Liver (tissue), 9 donors: Measurements from ENCODE around the gene KIF21B. TPM values are rescaled to one million over a fixed set of nuclear protein-coding genes. Genes with fewer than 3 reads are reported as not detected.

Experiments used
- DNase-seq: peaks from one replicate; pipeline ENCODE4 v3.0.0-alpha.2; 2017; ENCODE audit warnings: low spot score
- H3K27ac ChIP-seq, 2 donors: one replicate each; pipeline ENCODE4 v1.7.0; 2013; ENCODE audit warnings: inconsistent platforms in 2 of 2, low read length in 2 of 2, control low read depth in 1 of 2, low read depth in 1 of 2, mild to moderate bottlenecking in 1 of 2
- H3K27me3 ChIP-seq, 4 donors: one replicate each; pipeline versions ENCODE4 v1.6.1 to v1.7.0; 2013; ENCODE audit warnings: low read length in 3 of 4, inconsistent platforms in 1 of 4, mild to moderate bottlenecking in 1 of 4, moderate library complexity in 1 of 4; ENCODE audit not compliant: control insufficient read depth in 4 of 4, insufficient read depth in 4 of 4
- H3K36me3 ChIP-seq, 4 donors: one replicate each; pipeline versions ENCODE4 v1.6.1 to v1.7.0; 2013; ENCODE audit warnings: low read length in 3 of 4, mild to moderate bottlenecking in 3 of 4, low read depth in 1 of 4, moderate library complexity in 1 of 4; ENCODE audit not compliant: control insufficient read depth in 4 of 4, insufficient read depth in 3 of 4
- H3K4me1 ChIP-seq, 4 donors: one replicate each; pipeline versions ENCODE4 v1.6.1 to v1.7.0; 2013; ENCODE audit warnings: low read length in 3 of 4, mild to moderate bottlenecking in 3 of 4, moderate library complexity in 1 of 4; ENCODE audit not compliant: control insufficient read depth in 4 of 4, insufficient read depth in 4 of 4
- H3K4me3 ChIP-seq, 3 donors: one replicate each; pipeline versions ENCODE4 v1.6.1 to v1.7.0; 2013; ENCODE audit warnings: low read length in 3 of 3, control low read depth in 1 of 3, low read depth in 1 of 3, mild to moderate bottlenecking in 1 of 3
- H3K9ac ChIP-seq, 2 donors: one replicate each; pipeline ENCODE4 v1.7.0; 2013; ENCODE audit warnings: low read length in 2 of 2, mild to moderate bottlenecking in 2 of 2, moderate library complexity in 2 of 2, control low read depth in 1 of 2, low read depth in 1 of 2
- H3K9me3 ChIP-seq, 4 donors: one replicate each; pipeline versions ENCODE4 v1.6.1 to v1.7.0; 2013; ENCODE audit warnings: low read length in 3 of 4; ENCODE audit not compliant: control insufficient read depth in 4 of 4
- EGR1 ChIP-seq, 2 donors: IDR thresholded peaks; 2 replicates each; pipeline ENCODE4 v1.6.1; 2016 to 2018; ENCODE audit warnings: antibody characterized with exemption in 2 of 2, low read depth in 2 of 2
- FOXA1 ChIP-seq: IDR thresholded peaks from 2 replicates; pipeline ENCODE4 v1.6.1; 2016; ENCODE audit warnings: antibody characterized with exemption
- FOXA2 ChIP-seq: IDR thresholded peaks from 2 replicates; pipeline ENCODE4 v1.6.1; 2016; ENCODE audit warnings: antibody characterized with exemption
- GABPA ChIP-seq, 2 donors: IDR thresholded peaks in 1 of 2; conservative IDR thresholded peaks in 1 of 2; 2 replicates each; pipeline ENCODE4 v1.6.1; 2016; ENCODE audit warnings: antibody characterized with exemption in 2 of 2, mild to moderate bottlenecking in 1 of 2, moderate library complexity in 1 of 2
- HNF4A ChIP-seq, 2 donors: conservative IDR thresholded peaks; 2 replicates each; pipeline ENCODE4 v1.6.1; 2016; ENCODE audit warnings: antibody characterized with exemption in 2 of 2, mild to moderate bottlenecking in 2 of 2
- HNF4G ChIP-seq: IDR thresholded peaks from 2 replicates; pipeline ENCODE4 v1.6.1; 2016; ENCODE audit warnings: antibody characterized with exemption
- JUND ChIP-seq, 2 donors: IDR thresholded peaks; 2 replicates each; pipeline ENCODE4 v1.6.1; 2016; ENCODE audit warnings: antibody characterized with exemption in 2 of 2
- NR2F2 ChIP-seq: IDR thresholded peaks from 2 replicates; pipeline ENCODE4 v1.6.1; 2016; ENCODE audit warnings: antibody characterized with exemption
- RAD21 ChIP-seq, 2 donors: IDR thresholded peaks; 2 replicates each; pipeline ENCODE4 v1.6.1; 2016; ENCODE audit warnings: antibody characterized with exemption in 2 of 2, mild to moderate bottlenecking in 2 of 2
- RXRA ChIP-seq, 2 donors: IDR thresholded peaks; 2 replicates each; pipeline ENCODE4 v1.6.1; 2017 to 2018; ENCODE audit warnings: antibody characterized with exemption in 2 of 2, mild to moderate bottlenecking in 1 of 2
- SP1 ChIP-seq: IDR thresholded peaks from 2 replicates; pipeline ENCODE4 v1.6.1; 2018; ENCODE audit warnings: antibody characterized with exemption, mild to moderate bottlenecking
- TAF1 ChIP-seq: conservative IDR thresholded peaks from 2 replicates; pipeline ENCODE4 v1.6.1; 2016; ENCODE audit warnings: antibody characterized with exemption, mild to moderate bottlenecking
- YY1 ChIP-seq: IDR thresholded peaks from 2 replicates; pipeline ENCODE4 v1.6.1; 2016; ENCODE audit warnings: antibody characterized with exemption, mild to moderate bottlenecking
- WGBS: extraction: QIAGEN DNeasy Blood & Tissue Kit; methylation state at CpG from one replicate; pipeline ENCODE4 v1.1.7; 2013; 5-methylcytosine and 5-hydroxymethylcytosine counted together
- polyA plus RNA-seq, 2 donors: library from polyadenylated mRNA; stranded (reverse) in 1 of 2; unstranded in 1 of 2; fragments of 200-250 nt in 1 of 2; fragments of >200 nt in 1 of 2; fragmentation: Nextera tagmentation in 1 of 2; extraction: Ambion mirVana in 1 of 2; gene quantifications; one replicate each; pipeline versions ENCODE4 v1.2.1 to v1.2.3, GENCODE V29; 2013 to 2015
- total RNA-seq, 2 donors: library from RNA; depleted of rRNA; stranded (reverse); fragments of >200 nt; gene quantifications; one replicate each; pipeline ENCODE4 v1.2.3, GENCODE V29; 2014
- TF ChIP-seq, protein P1 (sequence below): IDR thresholded peaks from 2 replicates; pipeline ENCODE4 v1.6.1; 2016; ENCODE audit warnings: antibody characterized with exemption
- TF ChIP-seq, protein P2 (sequence below): IDR thresholded peaks from 2 replicates; pipeline ENCODE4 v1.6.1; 2016; ENCODE audit warnings: antibody characterized with exemption
- TF ChIP-seq, protein P3 (sequence below): IDR thresholded peaks from 2 replicates; pipeline ENCODE4 v1.6.1; 2016; ENCODE audit warnings: antibody characterized with exemption, mild to moderate bottlenecking
- TF ChIP-seq, protein P4 (sequence below): fragments of 150-350 bp; IDR thresholded peaks from 2 replicates; pipeline ENCODE4 v1.5.1; 2017; ENCODE audit warnings: improper control_type of control experiment, low read depth, low read length; ENCODE audit not compliant: missing input control
- TF ChIP-seq, protein P5 (sequence below): IDR thresholded peaks from 2 replicates; pipeline ENCODE4 v1.6.1; 2016; ENCODE audit warnings: antibody characterized with exemption
- donor health status: healthy.
- donor health status: healthy.
- donor health status: healthy.
- donor health status: healthy.
- donor health status: healthy.

The KIF21B gene
- total and polyA plus RNA-seq, 4 donors, result 0.42 to 1.9 (median 1.0) TPM

DNA sequence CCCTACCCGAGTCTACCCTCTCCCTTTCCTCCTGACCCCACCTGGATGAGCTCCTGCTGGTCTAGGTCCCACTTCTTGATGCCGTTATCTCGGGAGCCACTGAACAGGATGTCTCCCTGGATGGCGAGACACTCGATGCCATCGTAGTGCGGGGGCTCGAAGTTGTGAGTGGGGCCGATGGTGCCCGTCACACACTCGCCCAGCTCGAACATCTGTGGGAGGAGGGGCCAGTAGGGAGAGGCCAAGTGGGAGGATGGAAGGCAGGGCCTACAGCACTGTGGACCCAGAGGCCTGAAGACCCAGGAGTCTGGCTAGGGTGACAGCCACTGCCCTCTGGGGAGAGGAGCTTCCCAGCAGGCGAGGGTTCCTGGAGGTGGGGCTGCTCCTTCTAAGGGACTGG is 48.1 kb downstream of the KIF21B start:
- Histone ChIP-seq H3K9ac (no peak overlapping the region), H3K4me3 (no peak overlapping the region), H3K27ac (no peak overlapping the region), H3K27me3 (no peaks in the 10 kb centered on the region), H3K4me1 (no peaks in the 10 kb centered on the region), H3K9me3 (peaks cover 0 to 2% (median 0%) of the 10 kb centered on the region in 4 donors), H3K36me3 (no peaks in the 10 kb centered on the region)
- TF ChIP-seq JUND (IDR thresholded peaks at IDR 0.05) (no peak), YY1 (no peak), FOXA1 (no peak), RXRA (IDR thresholded peaks at IDR 0.05) (no peak), TAF1 (no peak), EGR1 (IDR thresholded peaks at IDR 0.05; ENCODE audit: low read depth in 2 of 2) (no peak), RAD21 (IDR thresholded peaks at IDR 0.05) (no peak), SP1 (no peak), NR2F2 (no peak), FOXA2 (no peak), HNF4A (conservative IDR thresholded peaks at IDR 0.05) (no peak), GABPA (IDR thresholded peaks at IDR 0.05 in 1 of 2, conservative IDR thresholded peaks at IDR 0.05 in 1 of 2) (no peak), HNF4G (no peak)
- TF ChIP-seq, protein P1, sequence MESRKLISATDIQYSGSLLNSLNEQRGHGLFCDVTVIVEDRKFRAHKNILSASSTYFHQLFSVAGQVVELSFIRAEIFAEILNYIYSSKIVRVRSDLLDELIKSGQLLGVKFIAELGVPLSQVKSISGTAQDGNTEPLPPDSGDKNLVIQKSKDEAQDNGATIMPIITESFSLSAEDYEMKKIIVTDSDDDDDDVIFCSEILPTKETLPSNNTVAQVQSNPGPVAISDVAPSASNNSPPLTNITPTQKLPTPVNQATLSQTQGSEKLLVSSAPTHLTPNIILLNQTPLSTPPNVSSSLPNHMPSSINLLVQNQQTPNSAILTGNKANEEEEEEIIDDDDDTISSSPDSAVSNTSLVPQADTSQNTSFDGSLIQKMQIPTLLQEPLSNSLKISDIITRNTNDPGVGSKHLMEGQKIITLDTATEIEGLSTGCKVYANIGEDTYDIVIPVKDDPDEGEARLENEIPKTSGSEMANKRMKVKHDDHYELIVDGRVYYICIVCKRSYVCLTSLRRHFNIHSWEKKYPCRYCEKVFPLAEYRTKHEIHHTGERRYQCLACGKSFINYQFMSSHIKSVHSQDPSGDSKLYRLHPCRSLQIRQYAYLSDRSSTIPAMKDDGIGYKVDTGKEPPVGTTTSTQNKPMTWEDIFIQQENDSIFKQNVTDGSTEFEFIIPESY, result no peak
- TF ChIP-seq, protein P2, sequence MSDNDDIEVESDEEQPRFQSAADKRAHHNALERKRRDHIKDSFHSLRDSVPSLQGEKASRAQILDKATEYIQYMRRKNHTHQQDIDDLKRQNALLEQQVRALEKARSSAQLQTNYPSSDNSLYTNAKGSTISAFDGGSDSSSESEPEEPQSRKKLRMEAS, result no peak
- TF ChIP-seq, protein P3, sequence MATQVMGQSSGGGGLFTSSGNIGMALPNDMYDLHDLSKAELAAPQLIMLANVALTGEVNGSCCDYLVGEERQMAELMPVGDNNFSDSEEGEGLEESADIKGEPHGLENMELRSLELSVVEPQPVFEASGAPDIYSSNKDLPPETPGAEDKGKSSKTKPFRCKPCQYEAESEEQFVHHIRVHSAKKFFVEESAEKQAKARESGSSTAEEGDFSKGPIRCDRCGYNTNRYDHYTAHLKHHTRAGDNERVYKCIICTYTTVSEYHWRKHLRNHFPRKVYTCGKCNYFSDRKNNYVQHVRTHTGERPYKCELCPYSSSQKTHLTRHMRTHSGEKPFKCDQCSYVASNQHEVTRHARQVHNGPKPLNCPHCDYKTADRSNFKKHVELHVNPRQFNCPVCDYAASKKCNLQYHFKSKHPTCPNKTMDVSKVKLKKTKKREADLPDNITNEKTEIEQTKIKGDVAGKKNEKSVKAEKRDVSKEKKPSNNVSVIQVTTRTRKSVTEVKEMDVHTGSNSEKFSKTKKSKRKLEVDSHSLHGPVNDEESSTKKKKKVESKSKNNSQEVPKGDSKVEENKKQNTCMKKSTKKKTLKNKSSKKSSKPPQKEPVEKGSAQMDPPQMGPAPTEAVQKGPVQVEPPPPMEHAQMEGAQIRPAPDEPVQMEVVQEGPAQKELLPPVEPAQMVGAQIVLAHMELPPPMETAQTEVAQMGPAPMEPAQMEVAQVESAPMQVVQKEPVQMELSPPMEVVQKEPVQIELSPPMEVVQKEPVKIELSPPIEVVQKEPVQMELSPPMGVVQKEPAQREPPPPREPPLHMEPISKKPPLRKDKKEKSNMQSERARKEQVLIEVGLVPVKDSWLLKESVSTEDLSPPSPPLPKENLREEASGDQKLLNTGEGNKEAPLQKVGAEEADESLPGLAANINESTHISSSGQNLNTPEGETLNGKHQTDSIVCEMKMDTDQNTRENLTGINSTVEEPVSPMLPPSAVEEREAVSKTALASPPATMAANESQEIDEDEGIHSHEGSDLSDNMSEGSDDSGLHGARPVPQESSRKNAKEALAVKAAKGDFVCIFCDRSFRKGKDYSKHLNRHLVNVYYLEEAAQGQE, result no peak
- TF ChIP-seq, protein P4, sequence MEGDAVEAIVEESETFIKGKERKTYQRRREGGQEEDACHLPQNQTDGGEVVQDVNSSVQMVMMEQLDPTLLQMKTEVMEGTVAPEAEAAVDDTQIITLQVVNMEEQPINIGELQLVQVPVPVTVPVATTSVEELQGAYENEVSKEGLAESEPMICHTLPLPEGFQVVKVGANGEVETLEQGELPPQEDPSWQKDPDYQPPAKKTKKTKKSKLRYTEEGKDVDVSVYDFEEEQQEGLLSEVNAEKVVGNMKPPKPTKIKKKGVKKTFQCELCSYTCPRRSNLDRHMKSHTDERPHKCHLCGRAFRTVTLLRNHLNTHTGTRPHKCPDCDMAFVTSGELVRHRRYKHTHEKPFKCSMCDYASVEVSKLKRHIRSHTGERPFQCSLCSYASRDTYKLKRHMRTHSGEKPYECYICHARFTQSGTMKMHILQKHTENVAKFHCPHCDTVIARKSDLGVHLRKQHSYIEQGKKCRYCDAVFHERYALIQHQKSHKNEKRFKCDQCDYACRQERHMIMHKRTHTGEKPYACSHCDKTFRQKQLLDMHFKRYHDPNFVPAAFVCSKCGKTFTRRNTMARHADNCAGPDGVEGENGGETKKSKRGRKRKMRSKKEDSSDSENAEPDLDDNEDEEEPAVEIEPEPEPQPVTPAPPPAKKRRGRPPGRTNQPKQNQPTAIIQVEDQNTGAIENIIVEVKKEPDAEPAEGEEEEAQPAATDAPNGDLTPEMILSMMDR, result no peak
- TF ChIP-seq, protein P5, sequence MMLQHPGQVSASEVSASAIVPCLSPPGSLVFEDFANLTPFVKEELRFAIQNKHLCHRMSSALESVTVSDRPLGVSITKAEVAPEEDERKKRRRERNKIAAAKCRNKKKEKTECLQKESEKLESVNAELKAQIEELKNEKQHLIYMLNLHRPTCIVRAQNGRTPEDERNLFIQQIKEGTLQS, result no peak
- WGBS, result 95% methylated on average over 13 of the region's 13 CpGs
- no peak for DNase-seq
